HepG2 (cell line): ENCODE data around the gene PIP5KL1. TPM values are rescaled to one million over a fixed set of nuclear protein-coding genes. Genes with fewer than 3 reads are reported as not detected.

ENCODE experiments used
- CREM ChIP-seq, 2 experiments: sonication (generic) in 1 of 2; formaldehyde crosslinking in 1 of 2; IDR thresholded peaks; 2 replicates each; pipeline versions ENCODE4 v1.4.0 to v1.6.1; 2016 to 2020; ENCODE audit warnings: antibody characterized with exemption in 1 of 2, mild to moderate bottlenecking in 1 of 2, missing genetic modification reagents in 1 of 2
- DDIT3 ChIP-seq: sonication (generic); formaldehyde crosslinking; IDR thresholded peaks from 2 replicates; pipeline ENCODE4 v1.4.0; 2020; ENCODE audit warnings: mild to moderate bottlenecking, missing genetic modification reagents
- EED ChIP-seq: sonication (generic); formaldehyde crosslinking; IDR thresholded peaks from 2 replicates; pipeline ENCODE4 v1.5.0; 2020; ENCODE audit warnings: mild to moderate bottlenecking, missing genetic modification reagents
- FOXA1 ChIP-seq, 2 experiments: fragments of 450-650 bp in 1 of 2; sonication (generic) in 1 of 2; formaldehyde crosslinking in 1 of 2; IDR thresholded peaks; 2 replicates each; pipeline versions ENCODE4 v1.4.0 to v1.6.1; 2016 to 2020; ENCODE audit warnings: missing genetic modification reagents in 1 of 2
- HNF1B ChIP-seq: sonication (generic); formaldehyde crosslinking; IDR thresholded peaks from 2 replicates; pipeline ENCODE4 v1.5.1; 2020; ENCODE audit warnings: mild to moderate bottlenecking, moderate library complexity, missing genetic modification reagents
- KDM2A ChIP-seq: sonication (generic); formaldehyde crosslinking; IDR thresholded peaks from 2 replicates; pipeline ENCODE4 v1.4.0; 2020; ENCODE audit warnings: low read depth, missing genetic modification reagents, borderline replicate concordance
- MATR3 ChIP-seq: sonication (generic); formaldehyde crosslinking; IDR thresholded peaks from 2 replicates; pipeline ENCODE4 v1.4.0; 2020; ENCODE audit warnings: missing genetic modification reagents
- MBNL3 ChIP-seq: fragments of 250-450 bp; sonication (Bioruptor Pico); conservative IDR thresholded peaks from 2 replicates; pipeline ENCODE4 v1.8.0; 2022; ENCODE audit warnings: mild to moderate bottlenecking, inconsistent platforms
- POLR2G ChIP-seq: fragments of 200-400 bp; formaldehyde crosslinking; IDR thresholded peaks from 2 replicates; pipeline ENCODE4 v1.6.1; 2018; ENCODE audit warnings: mild to moderate bottlenecking, low read depth, low read length, moderate library complexity
- SP4 ChIP-seq: sonication (generic); formaldehyde crosslinking; IDR thresholded peaks from 2 replicates; pipeline ENCODE4 v1.8.1; 2023; ENCODE audit warnings: mild to moderate bottlenecking, missing genetic modification reagents
- YEATS2 ChIP-seq: sonication (generic); formaldehyde crosslinking; IDR thresholded peaks from 2 replicates; pipeline ENCODE4 v1.4.0; 2020; ENCODE audit warnings: missing genetic modification reagents, borderline replicate concordance
- ZFP91 ChIP-seq: sonication (generic); formaldehyde crosslinking; IDR thresholded peaks from 2 replicates; pipeline ENCODE4 v1.9.0; 2022; ENCODE audit warnings: missing genetic modification reagents, mild to moderate bottlenecking, borderline replicate concordance
- ZHX2 ChIP-seq, 2 experiments: sonication (generic) in 1 of 2; formaldehyde crosslinking in 1 of 2; IDR thresholded peaks; 2 replicates each; pipeline versions ENCODE4 v1.6.1 to v1.9.0; 2014 to 2022; ENCODE audit warnings: antibody characterized with exemption in 1 of 2, borderline replicate concordance in 1 of 2, inconsistent platforms in 1 of 2, low read depth in 1 of 2, missing genetic modification reagents in 1 of 2
- polyA plus RNA-seq, 8 experiments: library from polyadenylated mRNA; depleted of rRNA in 3 of 8; stranded (reverse) in 7 of 8; unstranded in 1 of 8; fragments of >200 nt; fragmentation: Illumina TruSeq in 4 of 8; extraction: Trizol in 4 of 8; gene quantifications; 2 replicates each; pipeline versions ENCODE4 v1.2.1 to v1.2.3, GENCODE V29; 2011 to 2016; ENCODE audit warnings: low read depth in 4 of 8, missing spikeins in 1 of 8, mixed read lengths in 1 of 8; ENCODE audit not compliant: insufficient read depth in 1 of 8
- total RNA-seq, 5 experiments: library from RNA; depleted of rRNA; stranded (reverse); fragments of >200 nt; fragmentation: Illumina TruSeq; extraction: Trizol; gene quantifications; 2 replicates each; pipeline ENCODE4 v1.2.3, GENCODE V29; 2016; ENCODE audit warnings: low read depth in 1 of 5
- TF ChIP-seq, protein P1 (sequence below): sonication (generic); formaldehyde crosslinking; conservative IDR thresholded peaks from 2 replicates; pipeline ENCODE4 v1.5.0; 2020; ENCODE audit warnings: missing genetic modification reagents
- TF ChIP-seq, protein P2 (sequence below): fragments of 450-650 bp; IDR thresholded peaks from 2 replicates; pipeline ENCODE4 v1.6.1; 2017

The PIP5KL1 gene
- total and polyA plus RNA-seq, 2 of the 13 experiments (the other 11 are each of a cell fraction or from before 2014, with no cell fraction given) = 0.20 to 0.49 TPM

DNA sequence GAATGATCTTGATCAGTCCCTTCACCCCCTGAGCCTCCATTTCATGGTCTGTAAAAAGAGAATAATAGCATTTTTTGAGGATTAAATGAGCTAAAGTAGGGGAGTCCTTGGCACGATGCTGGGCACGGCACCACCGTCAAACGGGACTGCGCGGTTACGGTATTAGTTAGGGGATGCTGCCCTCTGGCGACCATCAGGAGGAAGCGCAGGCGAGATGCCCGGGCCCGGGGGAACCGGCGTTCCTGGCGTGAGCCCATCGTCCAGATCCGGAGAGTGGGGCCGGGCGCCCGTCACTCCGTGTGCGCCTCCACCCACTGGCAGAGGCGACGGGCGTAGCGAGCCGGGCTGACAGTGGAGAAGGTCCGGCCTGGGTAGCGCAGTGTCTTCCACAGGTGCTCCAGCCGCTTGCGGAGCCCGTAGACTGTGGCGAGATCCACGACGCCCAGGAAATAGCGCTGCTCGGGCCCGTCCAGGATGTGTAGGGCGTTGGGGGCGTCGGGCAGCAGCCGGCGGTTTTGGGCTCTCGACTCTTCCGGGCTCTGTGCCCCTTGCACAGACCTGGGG lies 8.9 kb downstream of the PIP5KL1 start (continued):
- no peak for TF ChIP-seq ZHX2 (IDR thresholded peaks at IDR 0.05; ENCODE audit: low read depth)
- no peak for TF ChIP-seq ZHX2 (CRISPR knock-in tag; IDR thresholded peaks at IDR 0.05; ENCODE audit: borderline replicate concordance)
- no peak for TF ChIP-seq DDIT3
- no peak for TF ChIP-seq CREM (IDR thresholded peaks at IDR 0.05)
- TF ChIP-seq CREM (CRISPR knock-in tag; IDR thresholded peaks at IDR 0.05) = no peak
- peak; percentile 39; the same call in 1 of the 2 replicates for TF ChIP-seq ZFP91 (CRISPR knock-in tag)
- TF ChIP-seq MATR3 (CRISPR knock-in tag) = no peak
- TF ChIP-seq MBNL3 (CRISPR knock-in tag) = no peak
- TF ChIP-seq, protein P1, sequence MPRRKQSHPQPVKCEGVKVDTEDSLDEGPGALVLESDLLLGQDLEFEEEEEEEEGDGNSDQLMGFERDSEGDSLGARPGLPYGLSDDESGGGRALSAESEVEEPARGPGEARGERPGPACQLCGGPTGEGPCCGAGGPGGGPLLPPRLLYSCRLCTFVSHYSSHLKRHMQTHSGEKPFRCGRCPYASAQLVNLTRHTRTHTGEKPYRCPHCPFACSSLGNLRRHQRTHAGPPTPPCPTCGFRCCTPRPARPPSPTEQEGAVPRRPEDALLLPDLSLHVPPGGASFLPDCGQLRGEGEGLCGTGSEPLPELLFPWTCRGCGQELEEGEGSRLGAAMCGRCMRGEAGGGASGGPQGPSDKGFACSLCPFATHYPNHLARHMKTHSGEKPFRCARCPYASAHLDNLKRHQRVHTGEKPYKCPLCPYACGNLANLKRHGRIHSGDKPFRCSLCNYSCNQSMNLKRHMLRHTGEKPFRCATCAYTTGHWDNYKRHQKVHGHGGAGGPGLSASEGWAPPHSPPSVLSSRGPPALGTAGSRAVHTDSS = no peak
- TF ChIP-seq KDM2A (CRISPR knock-in tag) = peak; percentile 85
- 0 out of 2 replicates have a peak, but pooled peaks have one; percentile 8 for TF ChIP-seq HNF1B (CRISPR knock-in tag)
- TF ChIP-seq POLR2G = no peak
- no peak for TF ChIP-seq FOXA1 (IDR thresholded peaks at IDR 0.05)
- TF ChIP-seq FOXA1 (CRISPR knock-in tag; IDR thresholded peaks at IDR 0.05) = no peak
- no peak for TF ChIP-seq EED (CRISPR knock-in tag)
- no peak for TF ChIP-seq SP4 (CRISPR knock-in tag)
- peak; percentile 15; the same call in 1 of the 2 replicates for TF ChIP-seq YEATS2 (CRISPR knock-in tag)
- TF ChIP-seq, protein P2, sequence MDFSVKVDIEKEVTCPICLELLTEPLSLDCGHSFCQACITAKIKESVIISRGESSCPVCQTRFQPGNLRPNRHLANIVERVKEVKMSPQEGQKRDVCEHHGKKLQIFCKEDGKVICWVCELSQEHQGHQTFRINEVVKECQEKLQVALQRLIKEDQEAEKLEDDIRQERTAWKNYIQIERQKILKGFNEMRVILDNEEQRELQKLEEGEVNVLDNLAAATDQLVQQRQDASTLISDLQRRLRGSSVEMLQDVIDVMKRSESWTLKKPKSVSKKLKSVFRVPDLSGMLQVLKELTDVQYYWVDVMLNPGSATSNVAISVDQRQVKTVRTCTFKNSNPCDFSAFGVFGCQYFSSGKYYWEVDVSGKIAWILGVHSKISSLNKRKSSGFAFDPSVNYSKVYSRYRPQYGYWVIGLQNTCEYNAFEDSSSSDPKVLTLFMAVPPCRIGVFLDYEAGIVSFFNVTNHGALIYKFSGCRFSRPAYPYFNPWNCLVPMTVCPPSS = no peak
